IMR-90 (cell line): ENCODE results near the gene SRCAP. TPM values are rescaled to one million over a fixed set of nuclear protein-coding genes. Genes with fewer than 3 reads are reported as not detected.
A peak's percentile ranks its signal among the peaks of the same experiment; 100 is the strongest.

Experiments used
- ATAC-seq: fragments of 200-7000 bp; cut with Tn5 transposase; 2 replicates; pipeline ENCODE4 v1.9.1; 2020; ENCODE audit warnings: low read depth, mild to moderate bottlenecking, moderate library complexity
- BruUV-seq: library from RNA; stranded (reverse); fragments of 400-500 nt; replicated peaks from 2 replicates; lab custom pipeline; 2021; lab: Mats Ljungman, UMichigan
- CTCF ChIA-PET: fragments of 300-600 bp; formaldehyde crosslinking; extraction: SDS; loops from one replicate; lab custom pipeline; 2021; ENCODE audit warnings: antibody characterized with exemption; lab: Yijun Ruan, JAX
- POLR2A ChIA-PET: fragments of 300-600 bp; sonication (Branson Sonifier 250); formaldehyde crosslinking; loops from one replicate; lab custom pipeline; 2022; ENCODE audit warnings: antibody characterized with exemption; ENCODE audit not compliant: unreplicated experiment; lab: Charles Lee
- DNase-seq: peaks from one replicate; pipeline ENCODE4 v3.0.0; 2013
- H2AFZ ChIP-seq: replicated peaks from 2 replicates; pipeline ENCODE3; 2013; ENCODE audit warnings: low read length, mild to moderate bottlenecking; ENCODE audit not compliant: poor library complexity
- H2AK5ac ChIP-seq: 2 replicates; pipeline ENCODE4 v1.6.1; 2013; ENCODE audit warnings: low read depth, low read length, inconsistent platforms
- H2AK9ac ChIP-seq: replicated peaks from 2 replicates; pipeline ENCODE3; 2013; ENCODE audit warnings: mild to moderate bottlenecking, low read depth, low read length, moderate library complexity; ENCODE audit not compliant: poor library complexity
- H2BK120ac ChIP-seq: 2 replicates; pipeline ENCODE4 v1.6.1; 2013; ENCODE audit warnings: low read depth, low read length, inconsistent platforms
- H2BK15ac ChIP-seq: 3 replicates; pipeline ENCODE4 v1.6.1; 2013; ENCODE audit warnings: low read depth, low read length, inconsistent platforms
- H2BK20ac ChIP-seq: 2 replicates; pipeline ENCODE4 v1.6.1; 2013; ENCODE audit warnings: low read depth, mild to moderate bottlenecking, inconsistent platforms, low read length, moderate library complexity
- H2BK5ac ChIP-seq: 2 replicates; pipeline ENCODE4 v1.6.1; 2013; ENCODE audit warnings: mild to moderate bottlenecking, low read depth, low read length, inconsistent platforms; ENCODE audit not compliant: poor library complexity, severe bottlenecking
- H3K14ac ChIP-seq: replicated peaks from 2 replicates; pipeline ENCODE4 v1.6.1; 2013; ENCODE audit warnings: low read depth, low read length, inconsistent platforms
- H3K18ac ChIP-seq: 2 replicates; pipeline ENCODE4 v1.6.1; 2013; ENCODE audit warnings: low read depth, low read length, control low read depth
- H3K23ac ChIP-seq: 2 replicates; pipeline ENCODE4 v1.6.1; 2013; ENCODE audit warnings: low read depth, low read length, inconsistent platforms
- H3K27ac ChIP-seq: 2 replicates; pipeline ENCODE4 v1.5.1; 2013; ENCODE audit warnings: mild to moderate bottlenecking, control low read depth, low read length; ENCODE audit not compliant: insufficient read depth
- H3K27me3 ChIP-seq: 2 replicates; pipeline ENCODE4 v1.6.1; 2013; ENCODE audit warnings: low read length; ENCODE audit not compliant: control insufficient read depth, insufficient read depth
- H3K36me3 ChIP-seq: 2 replicates; pipeline ENCODE4 v1.6.1; 2013; ENCODE audit warnings: low read length, mixed read lengths; ENCODE audit not compliant: control insufficient read depth, insufficient read depth
- H3K4ac ChIP-seq: 2 replicates; pipeline ENCODE4 v1.6.1; 2013; ENCODE audit warnings: low read depth, low read length, inconsistent platforms
- H3K4me1 ChIP-seq: 2 replicates; pipeline ENCODE4 v1.6.1; 2013; ENCODE audit warnings: low read length, mixed read lengths; ENCODE audit not compliant: control insufficient read depth, insufficient read depth
- H3K4me2 ChIP-seq: 2 replicates; pipeline ENCODE4 v1.6.1; 2013; ENCODE audit warnings: low read depth, mild to moderate bottlenecking, control low read depth, low read length, moderate library complexity
- H3K4me3 ChIP-seq: 2 replicates; pipeline ENCODE4 v1.5.1; 2013; ENCODE audit warnings: low read depth, mild to moderate bottlenecking, control low read depth, low read length, moderate library complexity; ENCODE audit not compliant: insufficient read depth
- H3K56ac ChIP-seq: 2 replicates; pipeline ENCODE4 v1.6.1; 2013; ENCODE audit warnings: low read length, inconsistent platforms; ENCODE audit not compliant: insufficient read depth; ENCODE audit errors: extremely low read depth
- H3K79me1 ChIP-seq, 2 experiments: 2 replicates each; pipeline ENCODE4 v1.6.1; 2013; ENCODE audit warnings: low read length in 2 of 2, inconsistent platforms in 1 of 2, low read depth in 1 of 2
- H3K9ac ChIP-seq: 2 replicates; pipeline ENCODE4 v1.6.1; 2013; ENCODE audit warnings: low read depth, low read length, control low read depth
- H3K9me1 ChIP-seq: 2 replicates; pipeline ENCODE4 v1.6.1; 2013; ENCODE audit warnings: low read length, inconsistent platforms; ENCODE audit not compliant: insufficient read depth
- H3K9me3 ChIP-seq: 2 replicates; pipeline ENCODE4 v1.6.1; 2013; ENCODE audit warnings: low read length; ENCODE audit not compliant: control insufficient read depth, insufficient read depth
- H4K20me1 ChIP-seq: 2 replicates; pipeline ENCODE4 v1.6.1; 2013; ENCODE audit warnings: low read length, inconsistent platforms; ENCODE audit not compliant: insufficient read depth
- H4K5ac ChIP-seq: 2 replicates; pipeline ENCODE4 v1.6.1; 2013; ENCODE audit warnings: mild to moderate bottlenecking, low read depth, low read length, control low read depth
- H4K8ac ChIP-seq, 2 experiments: 2 replicates each; pipeline ENCODE4 v1.6.1; 2013; ENCODE audit warnings: low read depth in 2 of 2, low read length in 2 of 2, control low read depth in 1 of 2, inconsistent platforms in 1 of 2
- H4K91ac ChIP-seq: 2 replicates; pipeline ENCODE4 v1.6.1; 2013; ENCODE audit warnings: low read depth, low read length, inconsistent platforms; ENCODE audit not compliant: insufficient read depth
- MXI1 ChIP-seq: IDR thresholded peaks from 2 replicates; pipeline ENCODE4 v1.6.1; 2012; ENCODE audit warnings: low read depth, mild to moderate bottlenecking, low read length, moderate library complexity, borderline replicate concordance
- POLR2A ChIP-seq: IDR thresholded peaks from 2 replicates; pipeline ENCODE4 v1.6.1; 2012; ENCODE audit warnings: mild to moderate bottlenecking, low read depth, low read length
- RFX5 ChIP-seq: IDR thresholded peaks from 2 replicates; pipeline ENCODE4 v1.8.0; 2012; ENCODE audit warnings: low read depth, mild to moderate bottlenecking, low read length, moderate library complexity
- WGBS, 2 experiments: methylation state at CpG; one replicate each; pipeline versions ENCODE4 v1.1.5 to v1.1.7; 2013; ENCODE audit warnings: missing lambda C conversion rate in 2 of 2; ENCODE audit not compliant: insufficient read length in 1 of 2; ENCODE audit errors: extremely low coverage in 2 of 2; 5-methylcytosine and 5-hydroxymethylcytosine counted together
- dilution Hi-C: fragments of 300-500 bp; cut with HindIII; formaldehyde crosslinking; loops from one replicate; pipeline ENCODE4 v1.14.3; 2018; ENCODE audit warnings: low sequenced_read_pairs; ENCODE audit not compliant: unreplicated experiment
- in situ Hi-C: fragments of 300-500 bp; cut with MboI; formaldehyde crosslinking; loops from 3 replicates; pipeline ENCODE4 v1.14.3; 2019; ENCODE audit warnings: low sequenced_read_pairs, inconsistent platforms, mixed read lengths
- intact Hi-C: fragments of 100-400 bp; cut with micrococcal nuclease; formaldehyde crosslinking; loops from 2 replicates; pipeline ENCODE4 v1.10.0; 2022
- polyA plus RNA-seq, 3 experiments: library from polyadenylated mRNA; depleted of rRNA; stranded (reverse); fragments of >200 nt; gene quantifications; 2 replicates each; pipeline ENCODE4 v1.2.3, GENCODE V29; 2012; ENCODE audit warnings: low replicate concordance in 1 of 3
- total RNA-seq: library from RNA; depleted of rRNA; stranded (reverse); fragments of >200 nt; gene quantifications from 2 replicates; pipeline ENCODE4 v1.2.3, GENCODE V29; 2012

Gene SRCAP
- total and polyA plus RNA-seq, 2 of the 4 experiments (the other 2 are of a cell fraction) = 4.5 to 8.2 TPM

DNA sequence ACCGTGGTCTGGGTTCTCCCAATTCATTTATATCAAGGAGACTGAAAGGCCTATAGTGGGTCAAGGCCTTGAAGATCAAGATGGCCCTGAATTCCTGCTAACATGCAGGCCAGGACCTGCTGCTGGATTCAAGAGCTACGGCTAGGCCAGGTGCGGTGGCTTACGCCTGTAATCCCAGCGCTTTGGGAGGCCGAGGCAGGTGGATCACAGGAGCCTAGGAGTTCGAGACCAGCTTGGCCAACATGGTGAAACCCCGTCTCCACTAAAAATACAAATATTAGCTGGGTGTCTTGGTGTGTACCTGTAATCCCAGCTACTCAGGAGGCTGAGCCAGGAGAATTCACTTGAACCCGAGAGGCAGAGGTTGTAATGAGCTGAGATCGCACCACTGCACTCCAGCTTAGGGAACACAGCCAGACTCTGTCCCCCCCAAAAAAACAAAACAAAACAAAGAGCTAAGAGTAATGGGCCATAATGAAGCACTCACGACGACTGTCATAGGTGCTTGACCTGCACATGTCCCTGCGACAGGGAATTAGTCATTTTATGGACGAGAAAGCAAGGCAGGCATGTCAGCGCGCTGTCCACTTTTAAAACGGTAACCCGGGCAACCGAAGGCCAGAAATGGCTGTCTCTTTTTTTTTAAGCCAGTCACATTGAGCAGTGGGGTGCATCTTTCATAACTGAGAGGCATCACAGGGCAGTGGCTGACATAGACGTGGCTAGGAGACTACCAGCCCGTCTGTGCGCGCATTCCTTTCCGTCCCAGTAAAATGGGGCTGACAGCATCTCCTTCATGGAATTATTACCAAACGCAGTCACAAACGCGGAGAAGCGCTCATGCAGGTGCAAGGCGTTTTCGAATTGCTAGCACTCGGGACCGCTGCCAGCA lies 41.8 kb upstream of the SRCAP start:
- Histone ChIP-seq H3K18ac (peak overlapping the region; percentile 23; the same call in 1 of the 2 replicates), H2BK120ac (no peak overlapping the region), H3K9me3 (no peaks in the 10 kb centered on the region), H2AK9ac (peak overlapping the region; percentile 62), H3K27ac (peak overlapping the region; percentile 66), H2BK5ac (peak overlapping the region; percentile 75), H3K23ac (peak overlapping the region; percentile 81), H3K4ac (peak overlapping the region; percentile 71), H3K27me3 (no peaks in the 10 kb centered on the region), H3K56ac (peak overlapping the region; percentile 39), H3K79me1 (peaks cover 28 to 50% of the 10 kb centered on the region in 2 experiments), H3K36me3 (peaks cover 43% of the 10 kb centered on the region), H2BK15ac (no peak overlapping the region), H4K5ac (peak overlapping the region; percentile 31; the same call in 1 of the 2 replicates), H2AK5ac (peak overlapping the region; percentile 80), H3K4me1 (peaks cover 12% of the 10 kb centered on the region; the same call in 1 of the 2 replicates), H4K8ac (peak overlapping the region; percentile 53 to 88), H2BK20ac (no peak overlapping the region), H4K91ac (peak overlapping the region; percentile 82), H4K20me1 (peaks cover 23% of the 10 kb centered on the region), H3K14ac (peak overlapping the region; percentile 78), H2AFZ (peak overlapping the region; percentile 99), H3K4me3 (peak overlapping the region; percentile 53), H3K4me2 (peak overlapping the region; percentile 96), H3K9ac (peak overlapping the region; percentile 61), H3K9me1 (peaks cover 5% of the 10 kb centered on the region; the same call in 1 of the 2 replicates)
- TF ChIP-seq RFX5 (no peak), POLR2A (no peak), MXI1 (no peak)
- ChIA-PET POLR2A (no interaction called here), CTCF (no interaction called here)
- intact Hi-C loops = no loop called here
- BruUV-seq = no TSS peak
- no peak for DNase-seq
- no peak for ATAC-seq
- in situ Hi-C loops = no loop called here
- dilution Hi-C loops = no loop called here
- WGBS, 2 experiments = 38% methylated on average over 15 of the region's 32 CpGs; no CpG with 5 or more reads in 1 of the 2 experiments
